Endothelial cell (in vitro differentiated cells): ENCODE data around the gene THSD4. TPM values are rescaled to one million over a fixed set of nuclear protein-coding genes. Genes with fewer than 3 reads are reported as not detected.

Source experiments
- DNase-seq: peaks from one replicate; pipeline ENCODE4 v3.0.0; 2021; ENCODE audit warnings: low spot score
- H3K27ac Mint-ChIP-seq: one replicate; pipeline ENCODE4 v1.8.0; 2021; ENCODE audit warnings: mixed read lengths, inconsistent platforms; ENCODE audit not compliant: unreplicated experiment
- H3K27me3 Mint-ChIP-seq: one replicate; pipeline ENCODE4 v1.8.0; 2021; ENCODE audit warnings: mild to moderate bottlenecking, moderate library complexity, mixed read lengths, inconsistent platforms; ENCODE audit not compliant: unreplicated experiment
- H3K36me3 Mint-ChIP-seq: one replicate; pipeline ENCODE4 v1.8.0; 2021; ENCODE audit warnings: mild to moderate bottlenecking, low read depth, mixed read lengths, inconsistent platforms; ENCODE audit not compliant: unreplicated experiment
- H3K4me1 Mint-ChIP-seq: one replicate; pipeline ENCODE4 v1.8.0; 2021; ENCODE audit warnings: mild to moderate bottlenecking, mixed read lengths, inconsistent platforms; ENCODE audit not compliant: unreplicated experiment
- H3K4me3 Mint-ChIP-seq: one replicate; pipeline ENCODE4 v1.8.0; 2021; ENCODE audit warnings: mild to moderate bottlenecking, mixed read lengths, inconsistent platforms; ENCODE audit not compliant: unreplicated experiment
- H3K9me3 Mint-ChIP-seq: one replicate; pipeline ENCODE4 v1.8.0; 2021; ENCODE audit warnings: mixed read lengths, inconsistent platforms; ENCODE audit not compliant: unreplicated experiment
- total RNA-seq: library from RNA; stranded (reverse); fragmentation: NEBNext Ultra II Directional; extraction: Animal tissue kit (Norgen Biotek cat#: 25700); gene quantifications from one replicate; pipeline ENCODE4 v1.2.1, GENCODE V29; 2021; ENCODE audit not compliant: unreplicated experiment
- TF ChIP-seq, protein P1 (sequence below): fragments of 200-600 bp; sonication (generic); IDR thresholded peaks from one replicate; pipeline ENCODE4 v1.5.0; 2021; ENCODE audit warnings: antibody characterized with exemption; ENCODE audit not compliant: unreplicated experiment

Gene THSD4
- total RNA-seq, 1 donor from 2014 or later = 0.92 TPM

DNA sequence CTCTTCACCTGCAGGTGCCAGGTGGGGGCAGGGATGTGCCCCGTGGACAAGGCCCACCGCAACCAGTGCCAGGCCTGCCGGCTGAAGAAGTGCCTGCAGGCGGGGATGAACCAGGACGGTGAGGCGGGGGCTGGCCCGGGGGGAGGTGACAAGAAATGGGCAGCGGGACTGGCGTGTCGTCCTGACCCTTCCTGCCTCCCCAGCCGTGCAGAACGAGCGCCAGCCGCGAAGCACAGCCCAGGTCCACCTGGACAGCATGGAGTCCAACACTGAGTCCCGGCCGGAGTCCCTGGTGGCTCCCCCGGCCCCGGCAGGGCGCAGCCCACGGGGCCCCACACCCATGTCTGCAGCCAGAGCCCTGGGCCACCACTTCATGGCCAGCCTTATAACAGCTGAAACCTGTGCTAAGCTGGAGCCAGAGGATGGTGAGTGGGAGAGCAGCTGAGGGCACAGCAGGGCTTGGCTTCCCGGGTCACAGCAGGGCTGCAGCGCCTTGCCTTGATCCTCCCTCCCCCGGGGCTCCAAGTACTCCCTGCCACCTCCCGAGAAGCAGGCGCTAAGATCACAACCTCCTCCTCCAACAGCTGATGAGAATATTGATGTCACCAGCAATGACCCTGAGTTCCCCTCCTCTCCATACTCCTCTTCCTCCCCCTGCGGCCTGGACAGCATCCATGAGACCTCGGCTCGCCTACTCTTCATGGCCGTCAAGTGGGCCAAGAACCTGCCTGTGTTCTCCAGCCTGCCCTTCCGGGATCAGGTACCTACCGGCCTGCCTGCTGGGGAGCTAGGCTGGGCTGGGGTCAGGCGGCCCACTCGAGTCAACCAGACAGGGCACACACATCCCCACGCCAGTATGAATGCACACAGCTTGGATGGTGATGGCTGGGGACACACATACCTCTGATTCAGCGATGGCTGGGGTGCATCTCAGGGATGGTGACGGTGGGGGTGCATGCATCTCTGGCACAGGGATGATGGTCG is 696.8 kb downstream of the THSD4 start:
- DNase-seq = no peak
- H3K27me3 Mint-ChIP-seq = peaks cover 1% of the 10 kb centered on the region
- TF ChIP-seq, protein P1, sequence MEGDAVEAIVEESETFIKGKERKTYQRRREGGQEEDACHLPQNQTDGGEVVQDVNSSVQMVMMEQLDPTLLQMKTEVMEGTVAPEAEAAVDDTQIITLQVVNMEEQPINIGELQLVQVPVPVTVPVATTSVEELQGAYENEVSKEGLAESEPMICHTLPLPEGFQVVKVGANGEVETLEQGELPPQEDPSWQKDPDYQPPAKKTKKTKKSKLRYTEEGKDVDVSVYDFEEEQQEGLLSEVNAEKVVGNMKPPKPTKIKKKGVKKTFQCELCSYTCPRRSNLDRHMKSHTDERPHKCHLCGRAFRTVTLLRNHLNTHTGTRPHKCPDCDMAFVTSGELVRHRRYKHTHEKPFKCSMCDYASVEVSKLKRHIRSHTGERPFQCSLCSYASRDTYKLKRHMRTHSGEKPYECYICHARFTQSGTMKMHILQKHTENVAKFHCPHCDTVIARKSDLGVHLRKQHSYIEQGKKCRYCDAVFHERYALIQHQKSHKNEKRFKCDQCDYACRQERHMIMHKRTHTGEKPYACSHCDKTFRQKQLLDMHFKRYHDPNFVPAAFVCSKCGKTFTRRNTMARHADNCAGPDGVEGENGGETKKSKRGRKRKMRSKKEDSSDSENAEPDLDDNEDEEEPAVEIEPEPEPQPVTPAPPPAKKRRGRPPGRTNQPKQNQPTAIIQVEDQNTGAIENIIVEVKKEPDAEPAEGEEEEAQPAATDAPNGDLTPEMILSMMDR = no peak
- no peaks in the 10 kb centered on the region for H3K36me3 Mint-ChIP-seq
- peaks cover 15% of the 10 kb centered on the region for H3K4me1 Mint-ChIP-seq
- no peak overlapping the region for H3K27ac Mint-ChIP-seq
- H3K9me3 Mint-ChIP-seq = no peaks in the 10 kb centered on the region
- no peak overlapping the region for H3K4me3 Mint-ChIP-seq

- Mint-ChIP-seq H3K36me3 (peaks cover 3% of the 10 kb centered on the region), H3K4me1 (peaks cover 4% of the 10 kb centered on the region), H3K27ac (no peak overlapping the region)
Observed at GRCh38 chr15:71812966-71813722, 697.9 kb downstream of the THSD4 start.

GRCh38 chr15:71813723-71814470 is 698.6 kb downstream of the THSD4 start:
- TF ChIP-seq, protein P1 = no peak
- Mint-ChIP-seq H3K4me3 (no peak overlapping the region), H3K4me1 (no peaks in the 10 kb centered on the region), H3K27ac (no peak overlapping the region), H3K27me3 (peaks cover 1% of the 10 kb centered on the region), H3K9me3 (no peaks in the 10 kb centered on the region), H3K36me3 (peaks cover 3% of the 10 kb centered on the region)
- no peak for DNase-seq

More at GRCh38 chr15:71812966-71813722, 697.9 kb downstream of the THSD4 start:
- H3K4me3 Mint-ChIP-seq = no peak overlapping the region
- H3K9me3 Mint-ChIP-seq = no peaks in the 10 kb centered on the region
- TF ChIP-seq, protein P1 = no peak
- H3K27me3 Mint-ChIP-seq = peaks cover 1% of the 10 kb centered on the region
- no peak for DNase-seq

GRCh38 chr15:71815301-71815700 is 700.0 kb downstream of the THSD4 start:
- Mint-ChIP-seq H3K9me3 (no peaks in the 10 kb centered on the region), H3K27me3 (no peaks in the 10 kb centered on the region), H3K27ac (no peak overlapping the region), H3K4me3 (no peak overlapping the region), H3K4me1 (no peaks in the 10 kb centered on the region), H3K36me3 (peaks cover 4% of the 10 kb centered on the region)
- TF ChIP-seq, protein P1 = no peak
- no peak for DNase-seq
